AG10803 (cell line): Measurements from ENCODE around the gene SMAP2.

Experiments
- DNase-seq: peaks from one replicate; pipeline ENCODE4 v3.0.0; 2010; ENCODE audit warnings: low read depth
- H3K4me3 ChIP-seq: 2 replicates; pipeline ENCODE4 v1.5.1; 2011; ENCODE audit warnings: mild to moderate bottlenecking, low read length, control low read depth
- TF ChIP-seq, protein P1 (sequence below): conservative IDR thresholded peaks from 2 replicates; pipeline ENCODE4 v1.5.1; 2011; ENCODE audit warnings: mild to moderate bottlenecking, low read length, control low read depth, inconsistent platforms

Gene SMAP2

GRCh38 chr1:40421431-40422384 lies 48.2 kb downstream of the SMAP2 start:
- DNase-seq = peak; percentile 24
- TF ChIP-seq, protein P1, sequence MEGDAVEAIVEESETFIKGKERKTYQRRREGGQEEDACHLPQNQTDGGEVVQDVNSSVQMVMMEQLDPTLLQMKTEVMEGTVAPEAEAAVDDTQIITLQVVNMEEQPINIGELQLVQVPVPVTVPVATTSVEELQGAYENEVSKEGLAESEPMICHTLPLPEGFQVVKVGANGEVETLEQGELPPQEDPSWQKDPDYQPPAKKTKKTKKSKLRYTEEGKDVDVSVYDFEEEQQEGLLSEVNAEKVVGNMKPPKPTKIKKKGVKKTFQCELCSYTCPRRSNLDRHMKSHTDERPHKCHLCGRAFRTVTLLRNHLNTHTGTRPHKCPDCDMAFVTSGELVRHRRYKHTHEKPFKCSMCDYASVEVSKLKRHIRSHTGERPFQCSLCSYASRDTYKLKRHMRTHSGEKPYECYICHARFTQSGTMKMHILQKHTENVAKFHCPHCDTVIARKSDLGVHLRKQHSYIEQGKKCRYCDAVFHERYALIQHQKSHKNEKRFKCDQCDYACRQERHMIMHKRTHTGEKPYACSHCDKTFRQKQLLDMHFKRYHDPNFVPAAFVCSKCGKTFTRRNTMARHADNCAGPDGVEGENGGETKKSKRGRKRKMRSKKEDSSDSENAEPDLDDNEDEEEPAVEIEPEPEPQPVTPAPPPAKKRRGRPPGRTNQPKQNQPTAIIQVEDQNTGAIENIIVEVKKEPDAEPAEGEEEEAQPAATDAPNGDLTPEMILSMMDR = no peak

DNA sequence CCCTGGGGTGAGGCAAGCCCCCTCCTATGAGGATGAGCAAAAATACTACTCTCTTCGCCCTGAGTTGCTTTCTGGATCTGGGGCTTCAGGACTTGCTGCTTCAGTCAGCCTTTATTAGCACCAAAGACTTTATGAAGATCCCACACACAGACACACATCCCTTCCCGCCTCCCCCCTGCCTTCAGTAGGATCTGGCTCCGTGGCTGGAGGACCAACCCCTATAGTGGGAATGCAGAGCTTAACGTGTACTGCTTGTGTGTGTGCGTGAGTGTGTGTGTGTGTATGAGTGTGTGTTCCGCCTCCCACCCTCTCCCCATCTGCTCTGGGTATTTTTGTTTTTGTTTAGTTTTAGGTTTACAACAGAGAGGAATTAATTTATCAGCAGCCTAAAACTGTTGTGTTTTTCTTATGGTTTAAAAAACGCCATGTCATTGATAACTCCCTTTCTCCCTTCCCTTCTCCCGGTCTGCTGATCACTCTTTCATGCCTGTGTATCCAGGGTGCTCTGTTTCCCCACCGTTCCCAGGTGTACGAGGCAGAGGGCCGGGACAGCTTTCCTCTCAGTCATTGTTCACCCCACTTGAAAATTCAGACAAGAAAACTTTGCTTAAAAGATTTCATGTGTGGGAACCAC lies 49.2 kb downstream of the SMAP2 start:
- TF ChIP-seq, protein P1 = no peak
- no peak for DNase-seq

More at GRCh38 chr1:40421431-40422384, 48.2 kb downstream of the SMAP2 start:
- H3K4me3 ChIP-seq = no peak overlapping the region

GRCh38 chr1:40423264-40423642 lies 49.7 kb downstream of the SMAP2 start:
- no peak for DNase-seq
- TF ChIP-seq, protein P1 = no peak
- no peak overlapping the region for H3K4me3 ChIP-seq

More for the DNA sequence above, 49.2 kb downstream of the SMAP2 start:
- no peak overlapping the region for H3K4me3 ChIP-seq

DNA sequence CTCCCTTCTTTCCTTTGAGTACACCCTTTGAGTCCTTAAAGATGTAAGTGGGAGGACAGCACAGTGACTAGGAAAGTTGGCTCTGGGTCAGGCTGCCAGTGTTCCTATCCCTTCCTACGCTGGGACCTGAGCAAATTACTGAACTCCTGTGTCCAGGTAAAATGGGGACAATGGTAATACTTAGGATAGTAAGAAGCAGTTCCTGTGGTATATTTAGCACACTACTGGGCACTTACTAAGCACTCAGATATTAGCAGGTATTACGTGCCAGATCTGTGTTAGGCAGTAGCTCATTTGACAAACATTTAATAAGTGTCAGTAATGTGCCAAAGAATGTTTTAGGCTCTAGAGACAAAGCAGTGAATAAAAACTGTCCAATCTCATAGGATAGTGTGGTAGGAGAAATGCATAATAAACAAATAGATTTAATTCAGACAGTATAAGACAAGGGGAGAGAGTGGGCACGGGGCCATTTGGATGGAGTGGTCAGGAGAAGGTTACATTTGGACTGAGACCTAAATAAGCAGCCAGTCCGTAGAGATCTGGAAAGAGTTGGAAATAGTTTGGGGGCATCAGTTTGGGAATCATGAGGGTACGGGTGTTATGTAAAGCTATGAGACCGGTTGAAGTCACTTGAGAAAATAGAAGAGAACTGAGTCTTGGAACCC lies 50.6 kb downstream of the SMAP2 start:
- TF ChIP-seq, protein P1 = no peak
- H3K4me3 ChIP-seq = no peak overlapping the region
- no peak for DNase-seq

- TF ChIP-seq, protein P1 = no peak
- no peak for DNase-seq
- no peak overlapping the region for H3K4me3 ChIP-seq
These were observed 51.7 kb downstream of the SMAP2 start for GRCh38 chr1:40425198-40425597.

- no peak overlapping the region for H3K4me3 ChIP-seq
- TF ChIP-seq, protein P1 = no peak
- DNase-seq = no peak
These were observed 57.9 kb downstream of the SMAP2 start for GRCh38 chr1:40431385-40431784.
